ENCODE measurements around the gene PSG7. TPM values are rescaled to one million over a fixed set of nuclear protein-coding genes. Genes with fewer than 3 reads are reported as not detected.

The PSG7 gene
- polyA plus RNA-seq, 1 donor from 2014 or later, result not detected

Other genes with a start within 250 kb of the PSG7 start
- not detected in 2 replicates for gene PSG3, start 196.7 kb downstream of the PSG7 start, polyA plus RNA-seq
- gene PSG8, start 171.5 kb downstream of the PSG7 start, polyA plus RNA-seq, result not detected in 2 replicates
- not detected in 2 replicates for gene PSG1, start 57.5 kb downstream of the PSG7 start, polyA plus RNA-seq
- gene PSG6, start 19.3 kb downstream of the PSG7 start, polyA plus RNA-seq, result not detected in 2 replicates
- not detected in 2 replicates for gene PSG11, start 89.3 kb upstream of the PSG7 start, polyA plus RNA-seq
- not detected in 2 replicates for gene PSG2, start 145.5 kb upstream of the PSG7 start, polyA plus RNA-seq
- gene PSG5, start 249.3 kb upstream of the PSG7 start, polyA plus RNA-seq, result not detected in 2 replicates

Measured in neural cell (in vitro differentiated cells).